GM12878 (cell line): ENCODE data around the gene MAGEA11. TPM values are rescaled to one million over a fixed set of nuclear protein-coding genes. Genes with fewer than 3 reads are reported as not detected.
"Not testable (repeated sequence)": the region's sequence is repeated elsewhere in the genome, so short reads cannot be mapped to it uniquely, and the experiment has no call there.

Experiments used
- ATAC-seq: fragments of 200-7000 bp; cut with Tn5 transposase; 3 replicates; pipeline ENCODE4 v1.9.1; 2020; ENCODE audit warnings: mild to moderate bottlenecking, moderate library complexity
- BruUV-seq: library from RNA; stranded (reverse); fragments of 400-500 nt; replicated peaks from 2 replicates; lab custom pipeline; 2021; lab: Mats Ljungman, UMichigan
- CTCF ChIA-PET: fragments of 300-600 bp; sonication (Branson Sonifier 250); formaldehyde crosslinking; extraction: SDS; loops from one replicate; lab custom pipeline; 2021; ENCODE audit warnings: inconsistent platforms; lab: Yijun Ruan, JAX
- POLR2A ChIA-PET: fragments of 350-600 bp; formaldehyde crosslinking; extraction: SDS; loops from one replicate; lab custom pipeline; 2021; ENCODE audit warnings: inconsistent platforms; lab: Charles Lee
- RAD21 ChIA-PET: fragments of 300-600 bp; sonication (Branson Sonifier 250); formaldehyde crosslinking; loops from one replicate; lab custom pipeline; 2023; ENCODE audit warnings: antibody characterized with exemption; ENCODE audit not compliant: unreplicated experiment; lab: Charles Lee
- SMC1A ChIA-PET: fragments of 300-600 bp; sonication (Branson Sonifier 250); formaldehyde crosslinking; loops from one replicate; lab custom pipeline; 2023; ENCODE audit not compliant: unreplicated experiment, uncharacterized antibody; lab: Charles Lee
- DNase-seq: peaks from one replicate; pipeline ENCODE4 v3.0.0-alpha.2; 2011; ENCODE audit warnings: low read depth, low spot score
- FAIRE-seq: peaks from 3 replicates; lab custom pipeline; 2011; peaks lifted over from hg19 to GRCh38; lab: Jason Lieb, UNC
- H2AFZ ChIP-seq: 2 replicates; pipeline ENCODE4 v1.6.0; 2011; ENCODE audit warnings: low read depth, low read length, control low read depth; ENCODE audit not compliant: control insufficient read depth
- H3K27ac ChIP-seq: 2 replicates; pipeline ENCODE4 v1.5.1; 2011; ENCODE audit warnings: control low read depth; ENCODE audit not compliant: control insufficient read depth, insufficient read depth
- H3K27me3 ChIP-seq, 2 experiments: replicated peaks in 1 of 2; 2 replicates each; pipeline versions ENCODE4 v1.6.0 to v1.6.1; 2011; ENCODE audit warnings: low read length in 1 of 2; ENCODE audit not compliant: control insufficient read depth in 2 of 2, insufficient read depth in 2 of 2
- H3K36me3 ChIP-seq, 2 experiments: 2 replicates each; pipeline ENCODE4 v1.5.1; 2011; ENCODE audit warnings: low read length in 1 of 2; ENCODE audit not compliant: control insufficient read depth in 2 of 2, insufficient read depth in 2 of 2
- H3K4me1 ChIP-seq: 2 replicates; pipeline ENCODE4 v1.6.1; 2011; ENCODE audit warnings: mild to moderate bottlenecking, low read length, moderate library complexity, mixed read lengths; ENCODE audit not compliant: control insufficient read depth, insufficient read depth
- H3K4me2 ChIP-seq: 2 replicates; pipeline ENCODE4 v1.6.0; 2011; ENCODE audit warnings: control low read depth; ENCODE audit not compliant: control insufficient read depth, insufficient read depth
- H3K4me3 ChIP-seq: fragments of 200-600 bp; sonication (generic); 2 replicates; pipeline ENCODE4 v1.5.1; 2016
- H3K79me2 ChIP-seq: 2 replicates; pipeline ENCODE4 v1.6.0; 2011; ENCODE audit warnings: low read length; ENCODE audit not compliant: control insufficient read depth, insufficient read depth
- H3K9ac ChIP-seq: 2 replicates; pipeline ENCODE4 v1.8.0; 2011; ENCODE audit warnings: low read length, control low read depth, mixed read lengths; ENCODE audit not compliant: control insufficient read depth, insufficient read depth
- H3K9me3 ChIP-seq: replicated peaks from 3 replicates; pipeline ENCODE4 v1.5.1; 2011; ENCODE audit warnings: mild to moderate bottlenecking, low read length; ENCODE audit not compliant: control insufficient read depth, insufficient read depth
- H4K20me1 ChIP-seq: 2 replicates; pipeline ENCODE4 v1.6.0; 2011; ENCODE audit not compliant: control insufficient read depth, insufficient read depth
- BCL11A ChIP-seq: IDR thresholded peaks from 2 replicates; pipeline ENCODE4 v1.6.1; 2011; ENCODE audit warnings: low read depth, low read length
- HDAC2 ChIP-seq: fragments of 200-600 bp; sonication (generic); IDR thresholded peaks from 2 replicates; pipeline ENCODE4 v1.6.1; 2017
- HDGF ChIP-seq: fragments of 450-650 bp; IDR thresholded peaks from 2 replicates; pipeline ENCODE4 v1.6.1; 2016; ENCODE audit warnings: antibody characterized with exemption
- IRF3 ChIP-seq: fragments of 450-650 bp; IDR thresholded peaks from 2 replicates; pipeline ENCODE4 v1.6.1; 2014; ENCODE audit warnings: mild to moderate bottlenecking
- KLF5 ChIP-seq: fragments of 450-650 bp; IDR thresholded peaks from 2 replicates; pipeline ENCODE4 v1.6.1; 2014; ENCODE audit warnings: mild to moderate bottlenecking; ENCODE audit not compliant: partially characterized antibody
- NFYA ChIP-seq: IDR thresholded peaks from 2 replicates; pipeline ENCODE4 v1.6.1; 2011; ENCODE audit warnings: low read depth, mild to moderate bottlenecking, low read length, improper control_type of control experiment, borderline replicate concordance
- RFX5 ChIP-seq: IDR thresholded peaks from 2 replicates; pipeline ENCODE4 v1.6.1; 2011; ENCODE audit warnings: low read depth, low read length, improper control_type of control experiment
- SREBF1 ChIP-seq: IDR thresholded peaks from 2 replicates; pipeline ENCODE4 v1.6.1; 2012; ENCODE audit warnings: mild to moderate bottlenecking, low read length
- SUZ12 ChIP-seq: fragments of 200-600 bp; sonication (generic); IDR thresholded peaks from one replicate; pipeline ENCODE4 v1.6.1; 2018; ENCODE audit warnings: antibody characterized with exemption, mild to moderate bottlenecking; ENCODE audit not compliant: unreplicated experiment
- USF1 ChIP-seq: IDR thresholded peaks from 2 replicates; pipeline ENCODE4 v1.6.1; 2011; ENCODE audit warnings: borderline replicate concordance, low read depth, mild to moderate bottlenecking, moderate library complexity, mixed read lengths, low read length; ENCODE audit not compliant: insufficient read depth; ENCODE audit errors: extremely low read length
- WGBS: methylation state at CpG from one replicate; pipeline ENCODE4 v1.1.6; 2016; ENCODE audit warnings: low lambda C conversion rate; ENCODE audit not compliant: insufficient replicate concordance, insufficient coverage; ENCODE audit errors: missing lambda C conversion rate; 5-methylcytosine and 5-hydroxymethylcytosine counted together
- in situ Hi-C: fragments of 300-500 bp; cut with MboI; formaldehyde crosslinking; loops from 9 replicates; pipeline ENCODE4 v1.14.3; 2018; ENCODE audit warnings: mixed read lengths
- intact Hi-C: fragments of 100-400 bp; cut with micrococcal nuclease; formaldehyde crosslinking; loops from one replicate; pipeline ENCODE4 v1.14.2; 2022; ENCODE audit not compliant: unreplicated experiment
- polyA plus RNA-seq, 11 experiments: library from polyadenylated mRNA; depleted of rRNA in 4 of 11; unstranded in 6 of 11; stranded (reverse) in 5 of 11; fragments of >200 nt; fragmentation: Nextera tagmentation in 4 of 11; fragmentation: Illumina TruSeq in 1 of 11; extraction: Ambion mirVana in 4 of 11; extraction: Trizol in 1 of 11; gene quantifications; 1 replicate in 1 of 11; 2 replicates in 10 of 11; pipeline versions ENCODE4 v1.2.1 to v1.2.3, GENCODE V29; 2011 to 2016; ENCODE audit warnings: inconsistent platforms in 2 of 11, missing spikeins in 2 of 11, low read depth in 1 of 11
- total RNA-seq, 4 experiments: library from RNA; depleted of rRNA in 3 of 4; stranded (reverse); fragments of >200 nt in 3 of 4; fragmentation: Illumina TruSeq in 1 of 4; extraction: Trizol in 1 of 4; gene quantifications; 2 replicates each; pipeline versions ENCODE4 v1.2.1 to v1.2.3, GENCODE V29; 2013 to 2021

MAGEA11 gene
- total and polyA plus RNA-seq, 10 of the 15 experiments (the other 5 are each of a cell fraction or from before 2014, with no cell fraction given) = 0.07 TPM; not detected in 9

GRCh38 chrX:149760965-149761364 is 49.1 kb downstream of the MAGEA11 start:
- no peak overlapping the region for H3K4me2 ChIP-seq
- H3K9ac ChIP-seq = no peak overlapping the region
- H3K79me2 ChIP-seq = no peaks in the 10 kb centered on the region
- H4K20me1 ChIP-seq = no peaks in the 10 kb centered on the region
- BruUV-seq = no TSS peak
- WGBS = 46% methylated on average over 3 of the region's 3 CpGs
- H3K4me3 ChIP-seq = no peak overlapping the region
- ChIA-PET CTCF (no interaction called here), SMC1A (no interaction called here), POLR2A (no interaction called here), RAD21 (no interaction called here)
- FAIRE-seq (no peak), DNase-seq (no peak), ATAC-seq (no peak)
- no peaks in the 10 kb centered on the region for H3K27me3 ChIP-seq
- intact Hi-C loops (no loop called here), in situ Hi-C loops (no loop called here)
- H3K36me3 ChIP-seq = no peaks in the 10 kb centered on the region
- no peaks in the 10 kb centered on the region; the same call in 2 of the 3 replicates for H3K9me3 ChIP-seq
- H3K4me1 ChIP-seq = no peaks in the 10 kb centered on the region
- H3K27ac ChIP-seq = no peak overlapping the region
- no peak overlapping the region for H2AFZ ChIP-seq
- no peak for TF ChIP-seq USF1
- TF ChIP-seq SREBF1 = no peak
- TF ChIP-seq RFX5 = no peak
- TF ChIP-seq BCL11A = no peak
- TF ChIP-seq NFYA = no peak
- TF ChIP-seq IRF3 = no peak
- no peak for TF ChIP-seq SUZ12
- no peak for TF ChIP-seq HDAC2
- TF ChIP-seq KLF5 = no peak
- no peak for TF ChIP-seq HDGF

- H3K4me2 ChIP-seq, H3K36me3 ChIP-seq, CTCF ChIA-PET, H3K27ac ChIP-seq, SMC1A ChIA-PET, H3K79me2 ChIP-seq, H3K4me1 ChIP-seq, H3K9ac ChIP-seq, H4K20me1 ChIP-seq, POLR2A ChIA-PET, H3K27me3 ChIP-seq, RAD21 ChIA-PET, ATAC-seq, H3K9me3 ChIP-seq, BruUV-seq, intact Hi-C loops, DNase-seq, in situ Hi-C loops, H3K4me3 ChIP-seq, FAIRE-seq, H2AFZ ChIP-seq: not testable (repeated sequence)
- 62% methylated on average over 19 of the region's 22 CpGs for WGBS
Observed at GRCh38 chrX:149761858-149762674, 50.2 kb downstream of the MAGEA11 start.
